Measurements from ENCODE around the gene GPR4.

DNA sequence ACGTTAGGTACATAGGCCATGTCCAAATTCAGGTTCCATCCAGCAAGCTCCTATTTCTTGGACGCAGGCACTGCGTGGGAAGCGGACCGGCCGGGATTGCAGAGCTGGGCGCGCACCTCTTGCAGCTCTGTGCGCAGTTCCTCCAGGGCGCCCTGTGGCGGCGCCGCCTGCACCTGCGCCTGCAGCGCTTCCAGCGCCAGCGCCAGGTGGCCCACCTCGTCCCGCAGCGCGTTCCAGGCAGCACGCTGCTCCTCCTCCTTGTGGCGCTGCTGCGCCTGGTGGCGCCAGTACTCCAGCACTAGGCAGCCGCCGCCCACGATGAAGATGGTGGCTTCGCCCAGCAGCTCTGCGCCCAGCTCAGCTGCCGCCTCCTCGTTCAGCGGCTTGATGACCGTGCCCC is 48.5 kb downstream of the GPR4 start:
- TF ChIP-seq POLR2AphosphoS5 (IDR thresholded peaks at IDR 0.05; ENCODE audit: low read depth, low read length), result no peak
- TF ChIP-seq, protein P1, sequence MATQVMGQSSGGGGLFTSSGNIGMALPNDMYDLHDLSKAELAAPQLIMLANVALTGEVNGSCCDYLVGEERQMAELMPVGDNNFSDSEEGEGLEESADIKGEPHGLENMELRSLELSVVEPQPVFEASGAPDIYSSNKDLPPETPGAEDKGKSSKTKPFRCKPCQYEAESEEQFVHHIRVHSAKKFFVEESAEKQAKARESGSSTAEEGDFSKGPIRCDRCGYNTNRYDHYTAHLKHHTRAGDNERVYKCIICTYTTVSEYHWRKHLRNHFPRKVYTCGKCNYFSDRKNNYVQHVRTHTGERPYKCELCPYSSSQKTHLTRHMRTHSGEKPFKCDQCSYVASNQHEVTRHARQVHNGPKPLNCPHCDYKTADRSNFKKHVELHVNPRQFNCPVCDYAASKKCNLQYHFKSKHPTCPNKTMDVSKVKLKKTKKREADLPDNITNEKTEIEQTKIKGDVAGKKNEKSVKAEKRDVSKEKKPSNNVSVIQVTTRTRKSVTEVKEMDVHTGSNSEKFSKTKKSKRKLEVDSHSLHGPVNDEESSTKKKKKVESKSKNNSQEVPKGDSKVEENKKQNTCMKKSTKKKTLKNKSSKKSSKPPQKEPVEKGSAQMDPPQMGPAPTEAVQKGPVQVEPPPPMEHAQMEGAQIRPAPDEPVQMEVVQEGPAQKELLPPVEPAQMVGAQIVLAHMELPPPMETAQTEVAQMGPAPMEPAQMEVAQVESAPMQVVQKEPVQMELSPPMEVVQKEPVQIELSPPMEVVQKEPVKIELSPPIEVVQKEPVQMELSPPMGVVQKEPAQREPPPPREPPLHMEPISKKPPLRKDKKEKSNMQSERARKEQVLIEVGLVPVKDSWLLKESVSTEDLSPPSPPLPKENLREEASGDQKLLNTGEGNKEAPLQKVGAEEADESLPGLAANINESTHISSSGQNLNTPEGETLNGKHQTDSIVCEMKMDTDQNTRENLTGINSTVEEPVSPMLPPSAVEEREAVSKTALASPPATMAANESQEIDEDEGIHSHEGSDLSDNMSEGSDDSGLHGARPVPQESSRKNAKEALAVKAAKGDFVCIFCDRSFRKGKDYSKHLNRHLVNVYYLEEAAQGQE (IDR thresholded peaks at IDR 0.05; ENCODE audit: insufficient read depth in 1 of 2, low read depth in 2 of 2, low read length in 2 of 2), result no peak
- TF ChIP-seq TAF1 (IDR thresholded peaks at IDR 0.05; ENCODE audit: borderline replicate concordance, insufficient read depth, low read length), result no peak
- TF ChIP-seq SIN3A (IDR thresholded peaks at IDR 0.05; ENCODE audit: borderline replicate concordance, insufficient read depth, low read length), result no peak
